ENCODE results near the gene NME4. TPM values are rescaled to one million over a fixed set of nuclear protein-coding genes. Genes with fewer than 3 reads are reported as not detected.

The NME4 gene
- total RNA-seq, 1 donor from 2014 or later = 50.3 TPM

GRCh38 chr16:425082-425718 is 28.2 kb downstream of the NME4 start, which contains the start of gene RAB11FIP3:
Gene RAB11FIP3, plus strand, starts transcription at chr16:425649. Its CDS starts 358 bp downstream, at chr16:426007.
- DNase-seq (ENCODE audit: low read depth) = peak; percentile 87

- no peak for DNase-seq (ENCODE audit: low read depth)
Observed at GRCh38 chr16:425740-426114, 28.7 kb downstream of the NME4 start.

DNA sequence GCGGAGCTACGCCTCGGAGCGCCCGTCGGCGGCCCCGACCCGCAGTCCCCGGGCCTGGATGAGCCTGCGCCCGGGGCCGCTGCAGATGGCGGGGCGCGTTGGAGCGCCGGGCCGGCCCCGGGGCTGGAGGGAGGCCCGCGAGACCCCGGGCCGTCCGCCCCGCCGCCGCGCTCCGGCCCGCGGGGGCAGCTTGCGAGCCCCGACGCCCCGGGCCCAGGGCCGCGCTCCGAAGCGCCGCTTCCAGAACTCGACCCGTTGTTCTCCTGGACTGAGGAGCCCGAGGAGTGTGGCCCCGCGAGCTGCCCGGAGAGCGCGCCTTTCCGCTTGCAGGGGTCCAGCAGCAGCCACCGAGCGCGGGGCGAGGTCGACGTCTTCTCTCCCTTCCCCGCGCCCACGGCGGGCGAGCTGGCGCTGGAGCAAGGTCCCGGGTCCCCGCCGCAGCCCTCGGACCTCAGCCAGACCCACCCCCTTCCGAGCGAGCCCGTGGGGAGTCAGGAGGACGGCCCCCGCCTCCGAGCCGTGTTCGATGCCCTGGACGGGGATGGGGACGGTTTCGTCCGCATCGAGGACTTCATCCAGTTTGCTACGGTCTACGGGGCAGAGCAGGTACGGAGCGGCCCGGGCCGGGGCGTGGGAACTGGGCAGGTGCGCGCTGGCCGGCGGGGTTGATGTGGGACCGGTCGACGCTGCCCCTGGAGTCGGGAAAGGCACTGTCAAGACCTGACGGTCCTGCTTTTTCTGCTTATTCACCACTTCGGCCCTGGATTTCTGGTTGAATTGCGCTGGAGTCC is 29.3 kb downstream of the NME4 start:
- no peak for DNase-seq (ENCODE audit: low read depth)

DNA sequence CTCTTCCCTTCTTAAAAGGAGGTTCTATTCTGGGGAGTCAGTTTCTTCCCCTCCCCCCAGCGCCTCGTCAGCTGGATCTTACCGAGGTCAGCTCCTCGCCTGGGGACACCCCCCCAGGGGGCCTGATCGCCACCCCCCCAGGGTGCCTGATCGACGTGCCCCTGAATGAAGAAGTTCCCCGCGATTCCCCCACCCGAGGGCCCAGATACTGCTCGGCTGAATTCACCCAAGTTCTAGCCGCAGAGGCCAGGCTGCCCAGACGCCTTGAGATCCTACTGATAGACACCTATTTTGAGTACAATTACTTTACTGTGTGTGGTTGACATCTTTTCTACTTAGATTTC is 29.9 kb downstream of the NME4 start:
- peak; percentile 45 for DNase-seq (ENCODE audit: low read depth)

DNA sequence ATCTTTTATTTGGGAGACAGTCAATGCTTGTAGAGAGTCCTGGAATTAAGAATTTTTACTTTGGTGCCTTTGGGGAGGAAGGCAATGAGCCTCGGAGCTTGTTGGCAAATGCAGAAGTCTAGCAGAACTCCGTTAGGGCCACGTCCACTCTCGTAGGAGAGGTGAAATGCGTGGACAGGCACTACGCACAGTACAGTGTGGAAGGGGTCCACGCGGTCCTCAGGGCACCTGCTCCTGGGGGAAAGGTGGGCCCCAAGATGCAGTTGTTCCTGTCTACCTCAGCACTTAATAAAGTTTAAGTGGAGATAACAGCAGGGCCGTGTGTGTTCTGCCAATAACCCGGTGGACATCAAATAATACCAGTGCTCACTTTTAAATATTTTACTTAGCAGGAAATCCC is 30.3 kb downstream of the NME4 start:
- no peak for DNase-seq (ENCODE audit: low read depth)

- no peak for DNase-seq (ENCODE audit: low read depth)
Observed at GRCh38 chr16:430904-431303, 33.9 kb downstream of the NME4 start.

DNA sequence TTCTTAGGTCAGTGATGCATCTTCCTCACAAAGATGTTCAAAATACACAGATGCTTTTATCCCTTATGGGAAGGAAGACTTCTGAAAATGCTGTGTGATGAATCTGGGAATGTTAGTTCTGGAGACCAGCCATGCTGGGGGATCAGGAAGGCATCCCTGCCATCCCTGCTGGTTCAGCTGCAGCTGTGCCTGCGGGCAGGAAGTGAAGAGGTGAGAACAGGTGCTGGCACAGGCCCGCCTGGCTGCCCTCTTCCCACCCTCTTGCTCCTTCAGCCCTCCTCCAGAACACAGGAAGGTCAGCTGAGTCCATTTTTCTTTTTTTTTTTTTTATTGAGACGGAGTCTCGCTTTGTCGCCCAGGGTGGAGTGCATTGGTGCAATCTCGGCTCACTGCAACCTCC is 43.6 kb downstream of the NME4 start:
- peak; percentile 99 for DNase-seq (ENCODE audit: low read depth)

- DNase-seq (ENCODE audit: low read depth) = peak; percentile 58
Observed at GRCh38 chr16:441447-441846, 44.4 kb downstream of the NME4 start.

- DNase-seq (ENCODE audit: low read depth) = no peak
Observed at GRCh38 chr16:442976-443375, 46.0 kb downstream of the NME4 start.

- DNase-seq (ENCODE audit: low read depth) = no peak
Observed at GRCh38 chr16:444027-444426, 47.0 kb downstream of the NME4 start.

GRCh38 chr16:445566-445965 is 48.6 kb downstream of the NME4 start:
- DNase-seq (ENCODE audit: low read depth) = no peak

Other genes with a start within 250 kb of the NME4 start
- not detected in 2 replicates for gene HBZ, start 244.6 kb upstream of the NME4 start, total RNA-seq
- not detected in 2 replicates for gene HBM, start 231.2 kb upstream of the NME4 start, total RNA-seq
- not detected in 2 replicates for gene HBA2, start 224.3 kb upstream of the NME4 start, total RNA-seq
- 0.83 TPM in 1 of 2 replicates, not detected in the other for gene HBA1, start 220.5 kb upstream of the NME4 start, total RNA-seq
- gene HBQ1, start 216.7 kb upstream of the NME4 start, total RNA-seq = not detected in 2 replicates
- 105 and 106 TPM in 2 replicates for gene LUC7L, start 167.8 kb upstream of the NME4 start, total RNA-seq
- gene FAM234A, start 162.4 kb upstream of the NME4 start, total RNA-seq = 162 and 222 TPM in 2 replicates
- gene RGS11, start 121.3 kb upstream of the NME4 start, total RNA-seq = 2.3 and 4.0 TPM in 2 replicates
- gene ARHGDIG, start 116.6 kb upstream of the NME4 start, total RNA-seq = 0.48 TPM in 1 of 2 replicates, not detected in the other
- gene PDIA2, start 114.0 kb upstream of the NME4 start, total RNA-seq = 0.31 and 0.78 TPM in 2 replicates
- gene AXIN1, start 44.5 kb upstream of the NME4 start, total RNA-seq = 18.5 and 26.1 TPM in 2 replicates
- gene MRPL28, start 26.7 kb upstream of the NME4 start, total RNA-seq = 103 and 112 TPM in 2 replicates
- 48.1 and 53.4 TPM in 2 replicates for gene PGAP6, start 15.2 kb upstream of the NME4 start, total RNA-seq
- 27.1 and 28.6 TPM in 2 replicates for gene DECR2, start 4.7 kb downstream of the NME4 start, total RNA-seq
- gene RAB11FIP3, start 28.4 kb downstream of the NME4 start, total RNA-seq = 114 and 126 TPM in 2 replicates
- gene CAPN15, start 130.5 kb downstream of the NME4 start, total RNA-seq = 81.8 and 141 TPM in 2 replicates
- 2.9 and 12.5 TPM in 2 replicates for gene PRR35, start 163.2 kb downstream of the NME4 start, total RNA-seq
- gene NHLRC4, start 169.8 kb downstream of the NME4 start, total RNA-seq = 0.05 and 1.2 TPM in 2 replicates
- gene PIGQ, start 172.8 kb downstream of the NME4 start, total RNA-seq = 45.4 and 59.9 TPM in 2 replicates
- gene RAB40C, start 192.9 kb downstream of the NME4 start, total RNA-seq = 17.2 and 19.1 TPM in 2 replicates
- 0.70 and 0.83 TPM in 2 replicates for gene WFIKKN1, start 233.8 kb downstream of the NME4 start, total RNA-seq
- gene METTL26, start 239.1 kb downstream of the NME4 start, total RNA-seq = 83.6 and 83.7 TPM in 2 replicates
- 54.5 and 61.2 TPM in 2 replicates for gene MCRIP2, start 244.6 kb downstream of the NME4 start, total RNA-seq